Body of pancreas (tissue), 4 donors: ENCODE results near the gene CYTH1.

Experiments used
- POLR2A ChIP-seq, 3 donors: fragments of 450-650 bp; IDR thresholded peaks; one replicate each; pipeline ENCODE4 v1.6.1; 2016; ENCODE audit warnings: antibody characterized with exemption in 3 of 3, mild to moderate bottlenecking in 2 of 3
- TF ChIP-seq, protein P1 (sequence below), 7 experiments: fragments of 450-650 bp in 4 of 7; fragments of 200-600 bp in 3 of 7; sonication (generic) in 3 of 7; IDR thresholded peaks; one replicate each; pipeline ENCODE4 v1.5.1; 2016 to 2019; ENCODE audit warnings: antibody characterized with exemption in 7 of 7

DNA sequence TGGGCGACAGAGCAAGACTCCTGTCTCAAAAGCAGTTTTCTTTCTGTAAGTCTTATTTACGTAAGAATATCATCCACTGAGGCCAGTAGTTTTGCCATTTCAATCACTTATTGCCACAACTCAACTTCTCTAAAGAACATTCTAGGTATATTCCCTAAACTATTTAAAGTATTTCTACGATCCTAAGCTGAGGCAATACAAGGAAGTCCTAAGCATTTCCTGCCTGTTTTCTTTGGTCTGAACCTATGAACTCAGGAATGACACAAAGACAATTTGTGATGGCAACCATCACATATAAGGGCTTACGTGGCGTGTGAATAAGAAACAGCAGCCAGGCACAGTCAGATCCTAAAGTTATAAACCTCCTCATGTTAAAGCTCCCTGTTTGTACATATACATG lies 44.3 kb upstream of the CYTH1 start:
- TF ChIP-seq, protein P1, sequence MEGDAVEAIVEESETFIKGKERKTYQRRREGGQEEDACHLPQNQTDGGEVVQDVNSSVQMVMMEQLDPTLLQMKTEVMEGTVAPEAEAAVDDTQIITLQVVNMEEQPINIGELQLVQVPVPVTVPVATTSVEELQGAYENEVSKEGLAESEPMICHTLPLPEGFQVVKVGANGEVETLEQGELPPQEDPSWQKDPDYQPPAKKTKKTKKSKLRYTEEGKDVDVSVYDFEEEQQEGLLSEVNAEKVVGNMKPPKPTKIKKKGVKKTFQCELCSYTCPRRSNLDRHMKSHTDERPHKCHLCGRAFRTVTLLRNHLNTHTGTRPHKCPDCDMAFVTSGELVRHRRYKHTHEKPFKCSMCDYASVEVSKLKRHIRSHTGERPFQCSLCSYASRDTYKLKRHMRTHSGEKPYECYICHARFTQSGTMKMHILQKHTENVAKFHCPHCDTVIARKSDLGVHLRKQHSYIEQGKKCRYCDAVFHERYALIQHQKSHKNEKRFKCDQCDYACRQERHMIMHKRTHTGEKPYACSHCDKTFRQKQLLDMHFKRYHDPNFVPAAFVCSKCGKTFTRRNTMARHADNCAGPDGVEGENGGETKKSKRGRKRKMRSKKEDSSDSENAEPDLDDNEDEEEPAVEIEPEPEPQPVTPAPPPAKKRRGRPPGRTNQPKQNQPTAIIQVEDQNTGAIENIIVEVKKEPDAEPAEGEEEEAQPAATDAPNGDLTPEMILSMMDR (IDR thresholded peaks at IDR 0.05) = no peak
- no peak for TF ChIP-seq POLR2A (IDR thresholded peaks at IDR 0.05)
